Parathyroid adenoma (tissue), 2 donors: Measurements from ENCODE around the gene PEX1.
"Not testable (repeated sequence)": the region's sequence is repeated elsewhere in the genome, so short reads cannot be mapped to it uniquely, and the experiment has no call there.

Experiments
- H2AFZ ChIP-seq: fragments of 300-600 bp; sonication (generic); one replicate; pipeline ENCODE4 v1.7.0; 2017; ENCODE audit warnings: antibody characterized with exemption, mild to moderate bottlenecking
- H3K27ac ChIP-seq: fragments of 300-600 bp; sonication (generic); one replicate; pipeline ENCODE4 v1.7.0; 2017
- H3K27me3 ChIP-seq: fragments of 300-600 bp; sonication (generic); one replicate; pipeline ENCODE4 v1.7.0; 2017; ENCODE audit warnings: low read length; ENCODE audit not compliant: control insufficient read depth, insufficient read depth
- H3K36me3 ChIP-seq: fragments of 300-600 bp; sonication (generic); one replicate; pipeline ENCODE4 v1.7.0; 2017; ENCODE audit warnings: low read length; ENCODE audit not compliant: control insufficient read depth, insufficient read depth
- H3K4me1 ChIP-seq: fragments of 300-600 bp; sonication (generic); one replicate; pipeline ENCODE4 v1.7.0; 2017; ENCODE audit warnings: control low read depth
- H3K4me2 ChIP-seq: fragments of 300-600 bp; sonication (generic); one replicate; pipeline ENCODE4 v1.7.0; 2017; ENCODE audit warnings: low read length
- H3K4me3 ChIP-seq: fragments of 300-600 bp; sonication (generic); one replicate; pipeline ENCODE4 v1.7.0; 2017; ENCODE audit warnings: low read depth, low read length
- H3K79me2 ChIP-seq: fragments of 300-600 bp; sonication (generic); one replicate; pipeline ENCODE4 v1.7.0; 2017; ENCODE audit warnings: control low read depth
- H3K9ac ChIP-seq: fragments of 300-600 bp; sonication (generic); one replicate; pipeline ENCODE4 v1.7.0; 2017; ENCODE audit warnings: mild to moderate bottlenecking
- H3K9me3 ChIP-seq: fragments of 300-600 bp; sonication (generic); one replicate; pipeline ENCODE4 v1.7.0; 2017; ENCODE audit warnings: low read length; ENCODE audit not compliant: control insufficient read depth
- CTCF ChIP-seq: fragments of 300-600 bp; sonication (generic); IDR thresholded peaks from one replicate; pipeline ENCODE4 v1.7.0; 2017; ENCODE audit warnings: antibody characterized with exemption, mild to moderate bottlenecking
- donor health status: primary hyperparathyroidism.

The PEX1 gene

GRCh38 chr7:92475261-92475770 lies 53.0 kb downstream of the PEX1 start:
- not testable (repeated sequence) for H3K4me1 ChIP-seq, H3K4me3 ChIP-seq, H3K9me3 ChIP-seq, H3K79me2 ChIP-seq, H3K27ac ChIP-seq, H3K4me2 ChIP-seq, H3K9ac ChIP-seq, H3K27me3 ChIP-seq, H2AFZ ChIP-seq, H3K36me3 ChIP-seq

- not testable (repeated sequence) for H3K4me2 ChIP-seq, H2AFZ ChIP-seq, H3K9ac ChIP-seq, H3K9me3 ChIP-seq, H3K4me1 ChIP-seq, H3K79me2 ChIP-seq, H3K4me3 ChIP-seq, H3K27ac ChIP-seq, H3K27me3 ChIP-seq, H3K36me3 ChIP-seq
Measured at GRCh38 chr7:92473989-92474388, 54.3 kb downstream of the PEX1 start.

GRCh38 chr7:92468589-92468988 lies 59.7 kb downstream of the PEX1 start:
- not testable (repeated sequence) for H3K79me2 ChIP-seq, H3K36me3 ChIP-seq, H2AFZ ChIP-seq, H3K27me3 ChIP-seq, H3K4me2 ChIP-seq, H3K27ac ChIP-seq, H3K4me1 ChIP-seq, H3K4me3 ChIP-seq, H3K9ac ChIP-seq, H3K9me3 ChIP-seq

GRCh38 chr7:92466682-92467081 lies 61.6 kb downstream of the PEX1 start:
- H3K9ac ChIP-seq = no peak overlapping the region
- no peaks in the 10 kb centered on the region for H3K9me3 ChIP-seq
- no peak for TF ChIP-seq CTCF
- no peaks in the 10 kb centered on the region for H3K4me1 ChIP-seq
- H2AFZ ChIP-seq = no peak overlapping the region
- no peak overlapping the region for H3K4me3 ChIP-seq
- H3K4me2 ChIP-seq = no peak overlapping the region
- H3K36me3 ChIP-seq = no peaks in the 10 kb centered on the region
- H3K27ac ChIP-seq = no peak overlapping the region
- no peaks in the 10 kb centered on the region for H3K27me3 ChIP-seq
- H3K79me2 ChIP-seq = no peaks in the 10 kb centered on the region

GRCh38 chr7:92464515-92464914 lies 63.8 kb downstream of the PEX1 start:
- no peak for TF ChIP-seq CTCF
- Histone ChIP-seq H3K4me3 (no peak overlapping the region), H3K79me2 (no peaks in the 10 kb centered on the region), H2AFZ (no peak overlapping the region), H3K9ac (no peak overlapping the region), H3K27ac (no peak overlapping the region), H3K9me3 (no peaks in the 10 kb centered on the region), H3K4me2 (no peak overlapping the region), H3K27me3 (no peaks in the 10 kb centered on the region), H3K4me1 (no peaks in the 10 kb centered on the region), H3K36me3 (no peaks in the 10 kb centered on the region)

GRCh38 chr7:92462560-92462959 lies 65.8 kb downstream of the PEX1 start:
- TF ChIP-seq CTCF = no peak
- Histone ChIP-seq H3K36me3 (no peaks in the 10 kb centered on the region), H3K4me2 (no peak overlapping the region), H3K4me3 (no peak overlapping the region), H3K4me1 (no peaks in the 10 kb centered on the region), H2AFZ (no peak overlapping the region), H3K27me3 (no peaks in the 10 kb centered on the region), H3K9ac (no peak overlapping the region), H3K79me2 (no peaks in the 10 kb centered on the region), H3K27ac (no peak overlapping the region), H3K9me3 (no peaks in the 10 kb centered on the region)
